C4-2B (cell line): ENCODE data around the gene TRMT2A.

Experiments used
- ZFX ChIP-seq: fragments of 450-650 bp; IDR thresholded peaks from 2 replicates; pipeline ENCODE4 v1.6.1; 2017
- TF ChIP-seq, protein P1 (sequence below): fragments of 450-650 bp; conservative IDR thresholded peaks from 2 replicates; pipeline ENCODE4 v1.5.1; 2017; ENCODE audit warnings: mild to moderate bottlenecking

DNA sequence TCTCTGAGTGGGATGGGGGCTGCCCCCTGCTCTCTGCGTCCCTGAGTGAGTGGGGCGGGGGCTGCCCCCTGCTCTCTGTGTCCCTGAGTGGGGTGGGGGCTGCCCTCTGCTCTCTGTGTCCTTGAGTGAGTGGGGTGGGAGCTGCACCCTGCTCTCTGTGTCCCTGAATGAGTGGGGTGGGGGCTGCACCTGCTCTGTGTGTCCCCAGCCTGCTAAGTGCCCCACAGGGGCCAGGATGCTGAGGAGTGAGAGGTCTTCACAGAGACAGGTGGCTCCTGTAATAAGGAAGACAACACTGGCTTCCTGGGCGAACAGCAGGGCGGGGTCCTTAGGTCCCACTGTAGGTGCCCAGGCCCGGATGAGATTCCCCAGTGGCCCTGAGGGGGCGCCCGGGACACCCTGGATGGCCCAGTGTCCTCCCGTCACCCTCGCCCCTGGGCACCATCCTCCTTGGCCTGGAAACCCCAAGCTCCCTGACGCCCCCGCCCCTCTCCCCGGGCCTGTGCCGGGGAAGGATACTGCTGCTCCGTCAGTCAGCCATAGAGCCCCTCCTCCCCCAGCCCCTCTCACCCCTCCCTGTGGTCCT, 37.7 kb upstream of the TRMT2A start:
- TF ChIP-seq, protein P1, sequence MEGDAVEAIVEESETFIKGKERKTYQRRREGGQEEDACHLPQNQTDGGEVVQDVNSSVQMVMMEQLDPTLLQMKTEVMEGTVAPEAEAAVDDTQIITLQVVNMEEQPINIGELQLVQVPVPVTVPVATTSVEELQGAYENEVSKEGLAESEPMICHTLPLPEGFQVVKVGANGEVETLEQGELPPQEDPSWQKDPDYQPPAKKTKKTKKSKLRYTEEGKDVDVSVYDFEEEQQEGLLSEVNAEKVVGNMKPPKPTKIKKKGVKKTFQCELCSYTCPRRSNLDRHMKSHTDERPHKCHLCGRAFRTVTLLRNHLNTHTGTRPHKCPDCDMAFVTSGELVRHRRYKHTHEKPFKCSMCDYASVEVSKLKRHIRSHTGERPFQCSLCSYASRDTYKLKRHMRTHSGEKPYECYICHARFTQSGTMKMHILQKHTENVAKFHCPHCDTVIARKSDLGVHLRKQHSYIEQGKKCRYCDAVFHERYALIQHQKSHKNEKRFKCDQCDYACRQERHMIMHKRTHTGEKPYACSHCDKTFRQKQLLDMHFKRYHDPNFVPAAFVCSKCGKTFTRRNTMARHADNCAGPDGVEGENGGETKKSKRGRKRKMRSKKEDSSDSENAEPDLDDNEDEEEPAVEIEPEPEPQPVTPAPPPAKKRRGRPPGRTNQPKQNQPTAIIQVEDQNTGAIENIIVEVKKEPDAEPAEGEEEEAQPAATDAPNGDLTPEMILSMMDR, result no peak; the same call in 1 of the 2 replicates
- no peak for TF ChIP-seq ZFX
